Adrenal gland (tissue), 5 donors: ENCODE data around the gene CNTN1.

Source experiments
- CTCF ChIP-seq, 6 experiments: fragments of 450-650 bp in 4 of 6; fragments of 200-600 bp in 2 of 6; sonication (generic) in 1 of 6; IDR thresholded peaks; 1 replicate in 5 of 6; 2 replicates in 1 of 6; pipeline versions ENCODE4 v1.5.1 to v1.8.0; 2016 to 2021; ENCODE audit warnings: antibody characterized with exemption in 6 of 6, mild to moderate bottlenecking in 2 of 6, moderate library complexity in 1 of 6
- POLR2A ChIP-seq, 2 donors: fragments of 450-650 bp; IDR thresholded peaks; one replicate each; pipeline ENCODE4 v1.6.1; 2017; ENCODE audit warnings: antibody characterized with exemption in 2 of 2, mild to moderate bottlenecking in 2 of 2, moderate library complexity in 1 of 2
- donor health status: DM: no; HTN: no; CAD: no.

GRCh38 chr12:40976546-40976945 lies 284.3 kb downstream of the CNTN1 start:
- TF ChIP-seq POLR2A (IDR thresholded peaks at IDR 0.05) (no peak), CTCF (IDR thresholded peaks at IDR 0.05) (no peak)
